PC-9 (cell line): Measurements from ENCODE around the gene MARK2.

ENCODE experiments used
- CTCF ChIP-seq: fragments of 200-600 bp; sonication (generic); conservative IDR thresholded peaks from 2 replicates; pipeline ENCODE4 v1.6.1; 2017; ENCODE audit warnings: mixed run types, antibody characterized with exemption, mild to moderate bottlenecking, moderate library complexity
- EZH2 ChIP-seq: fragments of 200-600 bp; sonication (generic); IDR thresholded peaks from 2 replicates; pipeline ENCODE4 v1.8.0; 2017; ENCODE audit warnings: antibody characterized with exemption, low read depth

DNA sequence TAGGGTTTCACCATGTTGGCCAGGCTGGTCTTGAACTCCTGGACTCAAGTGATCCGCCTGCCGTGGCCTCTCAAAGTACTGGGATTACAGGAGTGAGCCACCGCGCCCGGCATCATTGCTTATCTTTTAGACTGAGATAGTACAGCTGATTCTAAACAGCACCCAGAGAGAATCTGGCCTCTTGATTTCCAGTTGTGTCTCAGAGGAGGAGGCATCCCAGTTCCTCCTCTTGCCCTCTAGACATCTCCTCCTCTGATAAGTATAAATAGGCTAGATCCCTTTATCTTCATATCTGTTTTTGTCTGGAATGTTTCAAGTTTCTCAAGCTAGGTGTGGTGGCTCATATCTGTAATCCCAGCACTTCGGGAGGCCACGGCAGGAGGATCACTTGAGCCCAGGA, 7.0 kb downstream of the MARK2 start:
- TF ChIP-seq CTCF (no peak), EZH2 (no peak)
